Psoas muscle (tissue), 8 donors: Measurements from ENCODE around the gene CDC14A. TPM values are rescaled to one million over a fixed set of nuclear protein-coding genes. Genes with fewer than 3 reads are reported as not detected.

Source experiments
- ATAC-seq, 4 donors: fragments of 200-7000 bp; cut with Tn5 transposase; one replicate each; pipeline ENCODE4 v1.9.1; 2020; ENCODE audit warnings: moderate library complexity in 3 of 4, mild to moderate bottlenecking in 2 of 4
- DNase-seq, 2 donors: peaks; one replicate each; pipeline ENCODE4 v3.0.0-alpha.2; 2020
- H3K27ac ChIP-seq: fragments of 200-600 bp; one replicate; pipeline ENCODE4 v1.8.0; 2022
- H3K27me3 ChIP-seq, 3 donors: fragments of 200-600 bp in 1 of 3; one replicate each; pipeline versions ENCODE4 v1.6.1 to v1.8.0; 2013 to 2022; ENCODE audit warnings: low read length in 2 of 3, mild to moderate bottlenecking in 2 of 3, moderate library complexity in 1 of 3; ENCODE audit not compliant: insufficient read depth in 3 of 3
- H3K36me3 ChIP-seq, 2 donors: fragments of 200-600 bp in 1 of 2; one replicate each; pipeline versions ENCODE4 v1.6.1 to v1.8.0; 2013 to 2022; ENCODE audit warnings: low read depth in 1 of 2, mild to moderate bottlenecking in 1 of 2, moderate library complexity in 1 of 2; ENCODE audit not compliant: insufficient read depth in 1 of 2
- H3K4me1 ChIP-seq: fragments of 200-600 bp; one replicate; pipeline ENCODE4 v1.8.0; 2022
- H3K4me3 ChIP-seq: fragments of 200-600 bp; one replicate; pipeline ENCODE4 v1.8.0; 2022; ENCODE audit warnings: mild to moderate bottlenecking
- H3K9me3 ChIP-seq: fragments of 200-600 bp; one replicate; pipeline ENCODE4 v1.8.0; 2022
- CTCF ChIP-seq: fragments of 200-600 bp; IDR thresholded peaks from one replicate; pipeline ENCODE4 v1.8.0; 2022; ENCODE audit warnings: antibody characterized with exemption
- WGBS, 3 donors: extraction: QIAGEN DNeasy Blood & Tissue Kit; methylation state at CpG; one replicate each; pipeline versions ENCODE4 v1.1.6 to v1.1.7; 2013; 5-methylcytosine and 5-hydroxymethylcytosine counted together
- intact Hi-C, 2 donors: fragments of 100-400 bp; cut with DNase I; formaldehyde crosslinking; loops; one replicate each; pipeline versions ENCODE4 v1.11.0 to v1.14.2; 2022
- polyA plus RNA-seq, 3 donors: library from polyadenylated mRNA; stranded (reverse); fragments of 200-250 nt; gene quantifications; one replicate each; pipeline ENCODE4 v1.2.3, GENCODE V29; 2013
- total RNA-seq, 4 donors: library from RNA; stranded (reverse); fragmentation: NEBNext Ultra II Directional in 2 of 4; extraction: Animal tissue kit (Norgen Biotek cat#: 25700) in 2 of 4; gene quantifications; one replicate each; pipeline versions ENCODE4 v1.2.1 to v1.2.4, GENCODE V29; 2021 to 2023
- donor health status: healthy with polysubstance abuse.
- donor health status: DM: no; HTN: no; CAD: no; lungs with moderate emphysema.
- donor health status: Bipolar disorder and iron deficiency.
- donor health status: healthy.
- donor health status: DM: yes; HTN: yes; CAD: no.
- donor health status: DM: no; HTN: no; CAD: no.
- donor health status: DM: no; HTN: no; CAD: no.
- donor health status: DM: yes; HTN: yes; CAD: no.

Gene CDC14A
- total and polyA plus RNA-seq, 7 donors, result 0.44 to 5.5 (median 2.3) TPM

GRCh38 chr1:100512803-100513352, 160.6 kb downstream of the CDC14A start:
- no peaks in the 10 kb centered on the region for H3K4me1 ChIP-seq
- H3K27ac ChIP-seq, result no peak overlapping the region
- DNase-seq, result no peak
- no peaks in the 10 kb centered on the region for H3K9me3 ChIP-seq
- H3K27me3 ChIP-seq, result no peaks in the 10 kb centered on the region
- ATAC-seq, result no peak
- no peak for TF ChIP-seq CTCF
- intact Hi-C loops, result no loop called here
- H3K36me3 ChIP-seq, result peaks cover 0 to 7% of the 10 kb centered on the region in 2 donors
- no peak overlapping the region for H3K4me3 ChIP-seq

GRCh38 chr1:100516857-100517256, 164.6 kb downstream of the CDC14A start:
- Histone ChIP-seq H3K4me3 (no peak overlapping the region), H3K36me3 (peaks cover 0 to 12% of the 10 kb centered on the region in 2 donors), H3K27ac (no peak overlapping the region), H3K27me3 (no peaks in the 10 kb centered on the region), H3K9me3 (no peaks in the 10 kb centered on the region), H3K4me1 (no peaks in the 10 kb centered on the region)
- no peak for TF ChIP-seq CTCF
- ATAC-seq, result no peak
- WGBS, 3 donors, result 53 to 63% (median 57%) methylated on average over 5 of the region's 5 CpGs
- intact Hi-C loops, result no loop called here
- no peak for DNase-seq

- Histone ChIP-seq H3K4me3 (no peak overlapping the region), H3K9me3 (no peaks in the 10 kb centered on the region), H3K27me3 (no peaks in the 10 kb centered on the region), H3K4me1 (no peaks in the 10 kb centered on the region), H3K36me3 (peaks cover 0 to 12% of the 10 kb centered on the region in 2 donors), H3K27ac (no peak overlapping the region)
- no peak for ATAC-seq
- DNase-seq, result no peak
- 57 to 70% (median 68%) methylated on average over 1 of the region's 1 CpG for WGBS, 3 donors
- TF ChIP-seq CTCF, result no peak
- intact Hi-C loops, result no loop called here
Observed at GRCh38 chr1:100517515-100517914, 165.2 kb downstream of the CDC14A start.

GRCh38 chr1:100518023-100518422, 165.7 kb downstream of the CDC14A start:
- peaks cover 0 to 12% of the 10 kb centered on the region in 2 donors for H3K36me3 ChIP-seq
- no peaks in the 10 kb centered on the region for H3K9me3 ChIP-seq
- TF ChIP-seq CTCF, result no peak
- DNase-seq (no peak), ATAC-seq (no peak)
- no peak overlapping the region for H3K4me3 ChIP-seq
- no peak overlapping the region for H3K27ac ChIP-seq
- H3K4me1 ChIP-seq, result no peaks in the 10 kb centered on the region
- 40 to 59% (median 42%) methylated on average over 2 of the region's 2 CpGs for WGBS, 3 donors
- intact Hi-C loops, result no loop called here
- no peaks in the 10 kb centered on the region for H3K27me3 ChIP-seq

GRCh38 chr1:100523038-100523652, 170.8 kb downstream of the CDC14A start:
- H3K9me3 ChIP-seq, result no peaks in the 10 kb centered on the region
- no peak overlapping the region for H3K27ac ChIP-seq
- no peak overlapping the region for H3K4me3 ChIP-seq
- peaks cover 0 to 2% of the 10 kb centered on the region in 2 donors for H3K36me3 ChIP-seq
- no peaks in the 10 kb centered on the region for H3K4me1 ChIP-seq
- WGBS, 3 donors, result 84 to 94% (median 86%) methylated on average over 5 of the region's 5 CpGs
- H3K27me3 ChIP-seq, result no peaks in the 10 kb centered on the region
- DNase-seq, result no peak
- intact Hi-C loops, result no loop called here
- TF ChIP-seq CTCF, result no peak
- no peak for ATAC-seq
